ENCODE data around the gene KHNYN. TPM values are rescaled to one million over a fixed set of nuclear protein-coding genes. Genes with fewer than 3 reads are reported as not detected.
A peak's percentile ranks its signal among the peaks of the same experiment; 100 is the strongest.
"Not testable (repeated sequence)": the region's sequence is repeated elsewhere in the genome, so short reads cannot be mapped to it uniquely, and the experiment has no call there.

The KHNYN gene
- total RNA-seq, 1 donor from 2014 or later: 38.1 TPM

GRCh38 chr14:24442240-24443052 is 12.7 kb downstream of the KHNYN start, which contains the start of gene SDR39U1:
Gene SDR39U1 (minus strand): TSS chr14:24442776. CDS start chr14:24442769, 7 bp downstream.
- H3K4me3 ChIP-seq (ENCODE audit: low read length in 3 of 3): peak within 1 kb of the TSS; percentile 81 to 99 (median 91)
- H3K27me3 ChIP-seq (ENCODE audit: control insufficient read depth in 3 of 3, insufficient read depth in 3 of 3, low read length in 3 of 3): no peaks in the 10 kb centered on the region
- H3K27ac ChIP-seq (ENCODE audit: low read depth, low read length): peak within 1 kb of the TSS; percentile 99
- H3K4me1 ChIP-seq (ENCODE audit: control insufficient read depth in 3 of 3, insufficient read depth in 3 of 3, low read length in 3 of 3): peaks cover 25 to 39% (median 26%) of the 10 kb centered on the region in 3 donors
- H3K9me3 ChIP-seq (ENCODE audit: control insufficient read depth in 3 of 3, low read length in 3 of 3): no peaks in the 10 kb centered on the region
- H3K36me3 ChIP-seq (ENCODE audit: control insufficient read depth in 3 of 3, insufficient read depth in 3 of 3, low read length in 3 of 3): peaks cover 32 to 36% (median 32%) of the 10 kb centered on the region in 3 donors
- H3K9ac ChIP-seq (ENCODE audit: low read depth in 1 of 3, low read length in 3 of 3): peak within 1 kb of the TSS; percentile 96 to 99 (median 97)

GRCh38 chr14:24443053-24443665 is 13.4 kb downstream of the KHNYN start:
- Histone ChIP-seq H3K27ac (ENCODE audit: low read depth, low read length) (peak overlapping the region; percentile 99), H3K9me3 (ENCODE audit: control insufficient read depth in 3 of 3, low read length in 3 of 3) (no peaks in the 10 kb centered on the region), H3K4me3 (ENCODE audit: low read length in 3 of 3) (peak overlapping the region; percentile 81 to 99 (median 91)), H3K4me1 (ENCODE audit: control insufficient read depth in 3 of 3, insufficient read depth in 3 of 3, low read length in 3 of 3) (peaks cover 21 to 36% (median 21%) of the 10 kb centered on the region in 3 donors), H3K27me3 (ENCODE audit: control insufficient read depth in 3 of 3, insufficient read depth in 3 of 3, low read length in 3 of 3) (no peaks in the 10 kb centered on the region), H3K9ac (ENCODE audit: low read depth in 1 of 3, low read length in 3 of 3) (peak overlapping the region; percentile 58 to 99 (median 75)), H3K36me3 (ENCODE audit: control insufficient read depth in 3 of 3, insufficient read depth in 3 of 3, low read length in 3 of 3) (peaks cover 25 to 29% (median 25%) of the 10 kb centered on the region in 3 donors)

DNA sequence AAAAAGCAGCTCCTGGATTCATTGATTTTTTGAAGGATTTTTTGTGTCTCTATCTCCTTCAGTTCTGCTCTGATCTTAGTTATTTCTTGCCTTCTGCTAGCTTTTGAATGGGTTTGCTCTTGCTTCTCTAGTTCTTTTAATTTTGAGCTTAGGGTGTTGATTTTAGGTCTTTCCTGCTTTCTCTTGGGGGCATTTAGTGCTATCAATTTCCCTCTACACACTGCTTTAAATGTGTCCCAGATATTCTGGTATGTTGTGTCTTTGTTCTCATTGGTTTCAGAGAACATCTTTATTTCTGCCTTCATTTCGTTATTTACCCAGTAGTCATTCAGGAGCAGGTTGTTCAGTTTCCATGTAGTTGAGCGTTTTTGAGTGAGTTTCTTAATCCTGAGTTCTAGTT is 21.1 kb downstream of the KHNYN start:
- not testable (repeated sequence) for H3K9ac ChIP-seq (ENCODE audit: low read depth in 1 of 3, low read length in 3 of 3); H3K27me3 ChIP-seq (ENCODE audit: control insufficient read depth in 3 of 3, insufficient read depth in 3 of 3, low read length in 3 of 3); H3K9me3 ChIP-seq (ENCODE audit: control insufficient read depth in 3 of 3, low read length in 3 of 3); H3K36me3 ChIP-seq (ENCODE audit: control insufficient read depth in 3 of 3, insufficient read depth in 3 of 3, low read length in 3 of 3); H3K4me1 ChIP-seq (ENCODE audit: control insufficient read depth in 3 of 3, insufficient read depth in 3 of 3, low read length in 3 of 3); H3K4me3 ChIP-seq (ENCODE audit: low read length in 3 of 3); H3K27ac ChIP-seq (ENCODE audit: low read depth, low read length)

DNA sequence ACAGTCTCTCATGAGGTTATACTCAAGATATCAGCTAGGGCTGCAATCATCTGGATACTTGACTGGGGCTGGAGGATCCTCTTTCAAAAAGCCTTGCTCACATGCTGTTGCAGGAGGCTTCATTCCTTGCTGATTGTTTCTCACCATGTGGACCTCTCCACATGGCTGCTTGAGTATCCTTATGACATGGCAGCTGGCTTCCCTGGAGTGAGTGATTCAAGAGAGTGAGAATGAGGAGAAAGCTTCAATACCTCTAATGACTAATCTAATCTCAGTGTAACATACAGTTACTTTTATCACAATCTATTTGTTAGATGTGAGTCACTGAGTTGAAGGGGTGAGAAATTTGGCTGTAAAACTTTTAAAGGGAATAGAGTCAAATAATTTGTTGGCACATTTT is 27.2 kb downstream of the KHNYN start:
- Histone ChIP-seq H3K9me3 (ENCODE audit: control insufficient read depth in 3 of 3, low read length in 3 of 3) (no peaks in the 10 kb centered on the region), H3K27ac (ENCODE audit: low read depth, low read length) (no peak overlapping the region), H3K36me3 (ENCODE audit: control insufficient read depth in 3 of 3, insufficient read depth in 3 of 3, low read length in 3 of 3) (no peaks in the 10 kb centered on the region), H3K9ac (ENCODE audit: low read depth in 1 of 3, low read length in 3 of 3) (no peak overlapping the region), H3K4me1 (ENCODE audit: control insufficient read depth in 3 of 3, insufficient read depth in 3 of 3, low read length in 3 of 3) (peaks cover 0 to 3% (median 0%) of the 10 kb centered on the region in 3 donors), H3K4me3 (ENCODE audit: low read length in 3 of 3) (no peak overlapping the region), H3K27me3 (ENCODE audit: control insufficient read depth in 3 of 3, insufficient read depth in 3 of 3, low read length in 3 of 3) (no peaks in the 10 kb centered on the region)

DNA sequence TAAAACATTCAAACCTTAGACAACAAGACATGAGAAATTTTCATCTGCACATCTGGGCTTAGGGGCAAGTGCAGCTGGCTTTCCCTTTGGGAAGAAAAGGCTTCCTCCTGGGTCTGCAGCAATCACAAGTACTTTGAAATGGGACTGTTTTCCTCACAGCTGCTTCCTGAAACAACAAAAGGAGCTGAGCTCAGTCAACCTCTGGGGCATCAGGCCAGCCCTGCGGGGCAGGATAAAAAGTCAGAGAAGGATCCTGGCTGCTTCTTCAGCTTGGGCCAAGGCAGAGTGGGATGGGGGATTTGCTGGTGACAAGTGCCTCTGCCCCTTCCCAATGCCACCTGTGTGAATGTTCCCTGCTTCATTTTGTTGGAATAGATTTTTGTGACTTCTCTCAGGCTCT is 29.0 kb downstream of the KHNYN start:
- Histone ChIP-seq H3K4me1 (ENCODE audit: control insufficient read depth in 3 of 3, insufficient read depth in 3 of 3, low read length in 3 of 3) (peaks cover 0 to 3% (median 0%) of the 10 kb centered on the region in 3 donors), H3K27ac (ENCODE audit: low read depth, low read length) (no peak overlapping the region), H3K27me3 (ENCODE audit: control insufficient read depth in 3 of 3, insufficient read depth in 3 of 3, low read length in 3 of 3) (no peaks in the 10 kb centered on the region), H3K4me3 (ENCODE audit: low read length in 3 of 3) (no peak overlapping the region), H3K9me3 (ENCODE audit: control insufficient read depth in 3 of 3, low read length in 3 of 3) (no peaks in the 10 kb centered on the region), H3K36me3 (ENCODE audit: control insufficient read depth in 3 of 3, insufficient read depth in 3 of 3, low read length in 3 of 3) (no peaks in the 10 kb centered on the region), H3K9ac (ENCODE audit: low read depth in 1 of 3, low read length in 3 of 3) (no peak overlapping the region)

DNA sequence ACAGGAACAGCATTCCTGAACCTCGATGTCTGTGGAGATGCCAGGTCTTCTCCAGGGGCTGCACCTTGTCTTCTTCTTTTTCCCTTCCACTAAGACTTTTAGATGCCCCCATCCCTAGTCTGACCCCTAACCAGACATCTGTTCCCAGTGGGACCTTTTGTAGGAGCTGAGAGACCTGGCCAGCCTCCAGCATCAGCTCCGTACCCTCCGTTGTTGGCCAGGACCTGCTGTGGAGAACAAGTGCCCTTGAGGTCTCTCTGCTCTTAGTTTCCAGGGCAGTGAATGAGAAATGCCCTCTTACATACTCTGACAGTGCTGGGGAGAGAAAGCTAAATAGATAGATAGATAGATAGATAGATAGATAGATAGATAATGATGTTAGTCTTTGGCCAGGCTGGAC is 29.6 kb downstream of the KHNYN start:
- peaks cover 0 to 3% (median 0%) of the 10 kb centered on the region in 3 donors for H3K4me1 ChIP-seq (ENCODE audit: control insufficient read depth in 3 of 3, insufficient read depth in 3 of 3, low read length in 3 of 3)
- no peak overlapping the region for H3K27ac ChIP-seq (ENCODE audit: low read depth, low read length)
- H3K4me3 ChIP-seq (ENCODE audit: low read length in 3 of 3): no peak overlapping the region
- no peak overlapping the region for H3K9ac ChIP-seq (ENCODE audit: low read depth in 1 of 3, low read length in 3 of 3)
- no peaks in the 10 kb centered on the region for H3K9me3 ChIP-seq (ENCODE audit: control insufficient read depth in 3 of 3, low read length in 3 of 3)
- no peaks in the 10 kb centered on the region for H3K27me3 ChIP-seq (ENCODE audit: control insufficient read depth in 3 of 3, insufficient read depth in 3 of 3, low read length in 3 of 3)
- no peaks in the 10 kb centered on the region for H3K36me3 ChIP-seq (ENCODE audit: control insufficient read depth in 3 of 3, insufficient read depth in 3 of 3, low read length in 3 of 3)

GRCh38 chr14:24461336-24461735 is 31.6 kb downstream of the KHNYN start:
- no peak overlapping the region for H3K27ac ChIP-seq (ENCODE audit: low read depth, low read length)

GRCh38 chr14:24463017-24463883 is 33.5 kb downstream of the KHNYN start:
- Histone ChIP-seq H3K9me3 (ENCODE audit: control insufficient read depth in 3 of 3, low read length in 3 of 3) (no peaks in the 10 kb centered on the region), H3K9ac (ENCODE audit: low read depth in 1 of 3, low read length in 3 of 3) (no peak overlapping the region), H3K27me3 (ENCODE audit: control insufficient read depth in 3 of 3, insufficient read depth in 3 of 3, low read length in 3 of 3) (no peaks in the 10 kb centered on the region), H3K36me3 (ENCODE audit: control insufficient read depth in 3 of 3, insufficient read depth in 3 of 3, low read length in 3 of 3) (no peaks in the 10 kb centered on the region), H3K4me3 (ENCODE audit: low read length in 3 of 3) (no peak overlapping the region), H3K4me1 (ENCODE audit: control insufficient read depth in 3 of 3, insufficient read depth in 3 of 3, low read length in 3 of 3) (peaks cover 0 to 3% (median 0%) of the 10 kb centered on the region in 3 donors), H3K27ac (ENCODE audit: low read depth, low read length) (no peak overlapping the region)

More at GRCh38 chr14:24461336-24461735, 31.6 kb downstream of the KHNYN start:
- Histone ChIP-seq H3K36me3 (ENCODE audit: control insufficient read depth in 3 of 3, insufficient read depth in 3 of 3, low read length in 3 of 3) (no peaks in the 10 kb centered on the region), H3K9ac (ENCODE audit: low read depth in 1 of 3, low read length in 3 of 3) (no peak overlapping the region), H3K4me1 (ENCODE audit: control insufficient read depth in 3 of 3, insufficient read depth in 3 of 3, low read length in 3 of 3) (peaks cover 0 to 3% (median 0%) of the 10 kb centered on the region in 3 donors), H3K27me3 (ENCODE audit: control insufficient read depth in 3 of 3, insufficient read depth in 3 of 3, low read length in 3 of 3) (no peaks in the 10 kb centered on the region), H3K9me3 (ENCODE audit: control insufficient read depth in 3 of 3, low read length in 3 of 3) (no peaks in the 10 kb centered on the region), H3K4me3 (ENCODE audit: low read length in 3 of 3) (no peak overlapping the region)

DNA sequence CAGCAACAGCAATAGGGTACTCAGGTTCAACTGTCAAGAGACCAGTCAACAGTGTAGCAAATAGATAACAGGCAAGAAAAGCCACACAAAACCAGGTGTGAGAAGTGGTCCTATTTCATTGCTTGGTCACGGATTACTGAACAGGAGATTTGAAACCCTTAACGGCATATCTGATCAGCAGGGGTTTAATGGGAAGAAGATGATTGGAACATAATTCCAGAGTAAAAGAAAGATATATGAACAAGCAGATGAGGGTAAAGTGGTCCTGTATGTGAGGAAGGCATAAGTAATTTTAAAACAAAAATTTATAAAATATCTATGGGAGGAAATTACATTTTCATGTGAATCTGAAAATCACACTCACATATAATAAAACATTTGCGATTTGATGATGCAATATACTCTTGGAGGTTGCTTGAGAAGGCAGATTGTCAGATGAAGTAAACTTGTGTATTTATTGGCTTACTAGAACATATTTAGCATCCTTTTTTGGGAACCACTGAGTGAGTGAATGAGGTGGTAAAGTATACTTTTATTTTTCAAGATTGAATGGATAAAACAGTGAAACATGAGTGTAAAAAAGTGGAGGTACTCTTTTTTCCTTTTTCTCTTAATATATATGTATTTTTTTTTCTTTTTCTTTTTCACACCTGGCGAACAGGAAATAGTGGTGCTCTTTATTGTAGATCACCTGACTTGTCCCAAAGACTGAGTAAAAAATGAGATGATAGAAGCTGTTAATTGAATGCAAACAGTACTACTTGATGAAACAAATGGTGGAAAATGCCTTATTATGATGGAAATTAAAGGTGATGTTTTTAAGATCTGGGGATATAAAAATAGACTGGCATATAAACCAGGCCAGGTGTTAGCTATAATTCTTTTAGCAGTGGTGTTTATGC is 34.4 kb downstream of the KHNYN start:
- Histone ChIP-seq H3K27me3 (ENCODE audit: control insufficient read depth in 3 of 3, insufficient read depth in 3 of 3, low read length in 3 of 3) (no peaks in the 10 kb centered on the region), H3K9me3 (ENCODE audit: control insufficient read depth in 3 of 3, low read length in 3 of 3) (no peaks in the 10 kb centered on the region), H3K27ac (ENCODE audit: low read depth, low read length) (no peak overlapping the region), H3K4me1 (ENCODE audit: control insufficient read depth in 3 of 3, insufficient read depth in 3 of 3, low read length in 3 of 3) (peaks cover 0 to 3% (median 0%) of the 10 kb centered on the region in 3 donors), H3K9ac (ENCODE audit: low read depth in 1 of 3, low read length in 3 of 3) (no peak overlapping the region), H3K36me3 (ENCODE audit: control insufficient read depth in 3 of 3, insufficient read depth in 3 of 3, low read length in 3 of 3) (no peaks in the 10 kb centered on the region), H3K4me3 (ENCODE audit: low read length in 3 of 3) (no peak overlapping the region)
